OCI-LY3 (cell line): Measurements from ENCODE around the gene TRIM69.

Experiments
- EZH2phosphoT487 ChIP-seq: fragments of 200-600 bp; shearing (Covaris generic); IDR thresholded peaks from 2 replicates; pipeline ENCODE4 v1.6.1; 2018; ENCODE audit warnings: antibody characterized with exemption, mixed run types, low read depth
- TF ChIP-seq, protein P1 (sequence below): fragments of 200-600, 300-600 bp; sonication (generic); IDR thresholded peaks from 2 replicates; pipeline ENCODE4 v1.5.1; 2014; ENCODE audit warnings: antibody characterized with exemption, low read length, low read depth

DNA sequence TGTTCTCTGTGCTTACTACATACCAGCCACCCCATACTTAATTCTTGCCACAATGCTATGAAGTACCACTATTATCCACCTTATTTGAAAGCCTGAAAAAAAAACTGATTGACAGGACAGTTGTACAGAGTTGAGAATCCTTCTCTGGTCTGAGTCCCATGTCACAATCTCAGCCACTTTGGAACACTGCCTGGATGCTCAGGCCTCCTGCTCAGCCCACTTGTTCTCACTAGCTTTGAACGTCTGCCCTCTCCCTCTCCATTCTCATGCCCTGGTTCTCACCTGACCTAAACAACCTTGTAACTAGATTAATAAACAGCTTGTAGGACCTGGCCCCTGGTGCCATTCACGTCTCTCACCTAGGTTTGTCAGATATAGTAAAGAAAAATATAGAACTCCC is 53.9 kb downstream of the TRIM69 start:
- TF ChIP-seq, protein P1, sequence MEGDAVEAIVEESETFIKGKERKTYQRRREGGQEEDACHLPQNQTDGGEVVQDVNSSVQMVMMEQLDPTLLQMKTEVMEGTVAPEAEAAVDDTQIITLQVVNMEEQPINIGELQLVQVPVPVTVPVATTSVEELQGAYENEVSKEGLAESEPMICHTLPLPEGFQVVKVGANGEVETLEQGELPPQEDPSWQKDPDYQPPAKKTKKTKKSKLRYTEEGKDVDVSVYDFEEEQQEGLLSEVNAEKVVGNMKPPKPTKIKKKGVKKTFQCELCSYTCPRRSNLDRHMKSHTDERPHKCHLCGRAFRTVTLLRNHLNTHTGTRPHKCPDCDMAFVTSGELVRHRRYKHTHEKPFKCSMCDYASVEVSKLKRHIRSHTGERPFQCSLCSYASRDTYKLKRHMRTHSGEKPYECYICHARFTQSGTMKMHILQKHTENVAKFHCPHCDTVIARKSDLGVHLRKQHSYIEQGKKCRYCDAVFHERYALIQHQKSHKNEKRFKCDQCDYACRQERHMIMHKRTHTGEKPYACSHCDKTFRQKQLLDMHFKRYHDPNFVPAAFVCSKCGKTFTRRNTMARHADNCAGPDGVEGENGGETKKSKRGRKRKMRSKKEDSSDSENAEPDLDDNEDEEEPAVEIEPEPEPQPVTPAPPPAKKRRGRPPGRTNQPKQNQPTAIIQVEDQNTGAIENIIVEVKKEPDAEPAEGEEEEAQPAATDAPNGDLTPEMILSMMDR: no peak
- TF ChIP-seq EZH2phosphoT487: no peak
